Retinal pigment epithelial cell (primary cell): Measurements from ENCODE around the gene BIN1.
A peak's percentile ranks its signal among the peaks of the same experiment; 100 is the strongest.

ENCODE experiments used
- DNase-seq: peaks from one replicate; pipeline ENCODE4 v3.0.0-alpha.2; 2010; ENCODE audit warnings: low read depth
- H3K4me3 ChIP-seq: 2 replicates; pipeline ENCODE4 v1.5.1; 2011; ENCODE audit warnings: mild to moderate bottlenecking, low read length, control low read depth, moderate library complexity
- TF ChIP-seq, protein P1 (sequence below): conservative IDR thresholded peaks from 2 replicates; pipeline ENCODE4 v1.5.1; 2011; ENCODE audit warnings: low read depth, low read length, control low read depth, inconsistent platforms

The BIN1 gene

DNA sequence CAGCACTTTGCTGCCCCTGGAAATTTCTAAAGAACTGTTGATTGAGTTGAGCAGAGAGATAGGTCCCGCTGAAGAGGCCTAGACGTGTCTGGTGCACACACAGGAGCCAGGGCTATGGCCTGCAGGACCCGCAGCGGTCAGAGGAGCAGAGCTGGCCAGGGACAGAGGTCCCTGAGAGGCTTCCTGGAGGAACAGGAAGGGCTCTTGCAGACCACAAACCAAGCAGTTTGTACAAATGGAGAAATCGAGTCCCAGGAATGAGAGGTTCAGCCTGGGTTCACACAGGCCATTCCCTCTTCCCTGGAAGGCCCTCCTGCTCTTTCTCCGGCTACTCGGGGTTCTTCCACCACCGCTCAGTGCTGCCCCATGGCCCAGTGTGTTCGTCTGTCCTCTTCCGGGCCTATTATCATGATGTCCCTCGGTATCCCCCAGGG lies 1.2 kb upstream of the BIN1 start:
- DNase-seq: no peak
- H3K4me3 ChIP-seq: peak overlapping the region; percentile 80
- TF ChIP-seq, protein P1, sequence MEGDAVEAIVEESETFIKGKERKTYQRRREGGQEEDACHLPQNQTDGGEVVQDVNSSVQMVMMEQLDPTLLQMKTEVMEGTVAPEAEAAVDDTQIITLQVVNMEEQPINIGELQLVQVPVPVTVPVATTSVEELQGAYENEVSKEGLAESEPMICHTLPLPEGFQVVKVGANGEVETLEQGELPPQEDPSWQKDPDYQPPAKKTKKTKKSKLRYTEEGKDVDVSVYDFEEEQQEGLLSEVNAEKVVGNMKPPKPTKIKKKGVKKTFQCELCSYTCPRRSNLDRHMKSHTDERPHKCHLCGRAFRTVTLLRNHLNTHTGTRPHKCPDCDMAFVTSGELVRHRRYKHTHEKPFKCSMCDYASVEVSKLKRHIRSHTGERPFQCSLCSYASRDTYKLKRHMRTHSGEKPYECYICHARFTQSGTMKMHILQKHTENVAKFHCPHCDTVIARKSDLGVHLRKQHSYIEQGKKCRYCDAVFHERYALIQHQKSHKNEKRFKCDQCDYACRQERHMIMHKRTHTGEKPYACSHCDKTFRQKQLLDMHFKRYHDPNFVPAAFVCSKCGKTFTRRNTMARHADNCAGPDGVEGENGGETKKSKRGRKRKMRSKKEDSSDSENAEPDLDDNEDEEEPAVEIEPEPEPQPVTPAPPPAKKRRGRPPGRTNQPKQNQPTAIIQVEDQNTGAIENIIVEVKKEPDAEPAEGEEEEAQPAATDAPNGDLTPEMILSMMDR: no peak

DNA sequence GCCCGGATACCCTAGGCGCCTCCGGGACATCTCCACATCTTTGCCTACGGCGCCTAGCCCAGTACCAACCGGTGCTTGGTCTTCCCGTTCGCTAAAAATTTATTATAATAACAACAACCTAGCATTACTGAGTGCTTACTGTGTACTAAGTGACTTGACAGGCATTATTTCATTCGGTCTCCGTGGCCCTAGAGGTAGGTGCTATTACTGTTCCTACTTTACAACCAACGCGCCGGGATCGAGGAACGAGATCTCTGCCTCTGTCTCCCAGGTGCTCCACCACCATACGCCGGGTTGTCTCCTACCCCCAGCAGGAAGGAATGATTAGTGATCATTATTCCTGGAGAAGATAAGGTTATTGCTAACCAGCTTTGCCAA lies 657 bp upstream of the BIN1 start:
- peak overlapping the region; percentile 80 for H3K4me3 ChIP-seq
- DNase-seq: no peak
- TF ChIP-seq, protein P1: no peak

DNA sequence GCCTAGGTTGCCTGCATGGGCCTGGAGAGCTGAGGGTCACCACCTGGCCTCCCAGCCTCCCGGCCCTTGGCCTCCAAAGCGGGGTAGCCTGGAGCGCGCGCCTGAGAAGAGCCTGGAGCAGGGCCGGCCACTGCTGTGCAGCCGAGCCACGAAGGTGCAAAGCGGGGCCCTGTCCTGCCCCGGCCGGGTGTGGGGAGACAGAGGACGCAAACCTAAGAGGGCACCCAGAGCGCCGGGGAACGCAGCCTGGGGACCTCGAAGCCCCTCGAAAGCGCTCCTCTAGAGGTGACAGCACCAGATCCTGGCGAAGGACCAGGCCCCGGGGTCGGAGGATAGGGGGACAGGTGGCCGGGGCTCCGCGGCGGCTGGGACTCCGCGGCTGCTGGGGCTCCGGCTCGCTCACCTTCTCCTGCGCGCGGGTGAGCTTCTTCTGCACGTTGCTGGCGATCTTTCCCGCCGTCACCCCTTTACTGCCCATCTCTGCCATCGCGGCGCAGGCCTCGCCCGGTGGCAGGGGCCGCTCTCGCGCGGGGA lies 430 bp downstream of the BIN1 start:
- H3K4me3 ChIP-seq: peak overlapping the region; percentile 80
- TF ChIP-seq, protein P1: no peak
- no peak for DNase-seq

DNA sequence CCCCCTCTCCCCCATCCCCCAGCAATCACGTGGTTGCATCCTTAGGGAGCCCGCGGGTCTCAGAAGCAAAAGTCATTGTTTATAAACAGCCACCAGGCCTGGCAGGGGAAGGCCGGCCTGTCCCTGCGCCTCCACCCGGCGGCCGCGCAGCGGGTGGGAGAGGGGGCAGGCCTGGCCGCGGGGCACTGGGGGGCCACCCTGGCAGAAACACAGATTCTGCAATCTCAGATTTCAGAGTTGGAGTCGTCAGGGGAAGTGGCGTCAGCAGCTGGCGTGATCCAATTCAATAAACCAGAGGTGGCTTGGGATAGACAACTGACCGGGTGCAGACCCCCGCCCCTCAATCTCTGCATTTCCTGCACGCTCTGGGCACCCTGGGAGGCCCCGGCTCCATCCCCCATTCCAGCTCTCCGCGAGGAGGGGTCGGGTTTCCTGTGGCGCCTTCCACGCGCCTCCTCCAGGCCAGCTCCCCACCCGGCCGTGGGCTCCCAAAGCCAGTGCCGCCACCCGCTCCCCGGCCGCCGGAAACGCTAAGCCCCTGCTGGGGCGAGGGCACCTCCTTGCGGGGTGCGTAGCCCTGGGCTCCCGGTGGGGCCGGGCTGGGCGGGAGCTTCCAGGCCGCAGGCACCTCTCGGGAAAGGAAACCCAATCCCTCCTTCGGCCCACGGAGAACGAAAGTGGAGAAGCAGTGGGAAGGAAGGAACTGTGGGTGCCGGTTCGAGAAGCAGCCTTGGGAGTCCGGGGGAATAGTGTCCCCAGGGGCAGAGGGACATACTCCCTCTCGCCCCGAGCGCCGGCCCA lies 1.1 kb downstream of the BIN1 start:
- DNase-seq: no peak
- TF ChIP-seq, protein P1: no peak
- peak overlapping the region; percentile 80 for H3K4me3 ChIP-seq

DNA sequence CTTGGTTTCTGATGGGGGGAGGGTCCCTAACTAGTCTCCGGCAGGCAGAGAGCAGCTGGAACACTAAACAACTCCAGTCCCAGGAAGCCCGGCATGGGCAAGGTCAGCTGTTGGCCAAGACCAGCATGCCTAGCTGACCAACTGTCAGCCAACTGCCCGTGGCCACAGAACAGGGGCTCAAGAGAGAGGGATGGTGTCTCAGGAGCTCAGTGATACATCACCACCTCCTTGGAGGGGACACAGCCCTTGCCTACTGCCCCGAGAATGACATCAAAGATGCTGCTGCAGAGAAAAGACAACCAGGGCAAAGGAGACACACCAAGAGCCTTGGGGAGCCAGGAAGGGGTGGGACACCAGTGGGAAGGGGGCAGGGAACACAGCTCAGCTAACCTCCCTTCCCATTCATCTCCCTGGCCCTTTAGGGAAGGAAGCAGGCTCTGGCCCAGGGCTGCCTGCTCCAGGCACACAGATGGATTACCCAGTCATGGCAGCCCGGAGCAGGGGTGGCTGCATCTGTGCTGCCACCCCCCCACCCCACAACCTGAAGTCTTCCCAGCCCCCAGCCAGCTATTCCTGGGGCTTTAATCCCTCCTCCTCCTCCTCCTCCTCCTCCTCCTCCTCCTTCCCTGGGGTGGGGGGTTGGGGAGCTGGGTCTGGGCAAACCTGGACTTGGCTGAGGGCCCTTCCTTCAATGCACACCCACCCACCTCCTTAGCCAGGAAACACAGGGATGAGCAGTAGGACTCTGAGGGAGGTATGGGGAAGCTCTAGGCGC lies 1.9 kb downstream of the BIN1 start:
- TF ChIP-seq, protein P1: no peak
- peak overlapping the region; percentile 80 for H3K4me3 ChIP-seq
- DNase-seq: no peak

DNA sequence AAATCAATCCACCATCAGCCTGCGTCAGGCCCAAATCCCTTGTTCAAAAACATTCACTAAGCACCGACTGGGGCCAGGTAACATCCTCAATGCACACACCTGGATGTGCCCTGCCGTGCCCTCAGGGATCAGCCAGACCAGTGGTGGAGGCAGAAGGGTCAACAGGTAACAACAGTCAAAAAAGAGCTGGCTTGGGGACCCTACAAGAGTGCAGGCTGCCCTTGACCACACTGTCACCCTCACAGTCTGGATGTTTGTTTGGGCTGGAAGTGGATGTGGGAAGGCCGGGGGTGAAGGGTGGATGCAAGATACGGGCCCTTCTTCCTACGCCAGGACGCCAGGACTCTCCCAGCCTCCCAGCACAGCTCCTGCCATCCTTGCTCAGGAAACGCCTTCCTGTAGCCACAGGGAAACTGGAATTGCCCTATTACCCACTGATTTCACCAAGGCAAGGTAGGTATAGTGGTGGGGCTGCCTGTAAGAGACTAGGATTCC lies 2.7 kb downstream of the BIN1 start:
- no peak overlapping the region for H3K4me3 ChIP-seq
- TF ChIP-seq, protein P1: no peak
- DNase-seq: no peak
